Gastrocnemius medialis (tissue), 4 donors: ENCODE measurements around the gene ACBD6. TPM values are rescaled to one million over a fixed set of nuclear protein-coding genes. Genes with fewer than 3 reads are reported as not detected.
A peak's percentile ranks its signal among the peaks of the same experiment; 100 is the strongest.

Source experiments
- ATAC-seq, 2 donors: fragments of 150-250 bp; one replicate each; pipeline ENCODE4 v1.9.1; 2016
- DNase-seq, 2 donors: peaks; one replicate each; pipeline ENCODE4 v3.0.0-alpha.2; 2019
- H3K27ac ChIP-seq, 4 donors: fragments of 200-600 bp; sonication (generic); 1 replicate in 1 of 4; 2 replicates in 3 of 4; pipeline ENCODE4 v1.5.1; 2016 to 2018; ENCODE audit warnings: mild to moderate bottlenecking in 2 of 4, moderate library complexity in 1 of 4
- H3K27me3 ChIP-seq, 3 donors: fragments of 200-600 bp; sonication (generic) in 2 of 3; 1 replicate in 1 of 3; 2 replicates in 2 of 3; pipeline versions ENCODE4 v1.5.1 to v1.6.0; 2016 to 2019; ENCODE audit warnings: mild to moderate bottlenecking in 1 of 3, moderate library complexity in 1 of 3
- H3K36me3 ChIP-seq, 2 donors: fragments of 200-600 bp; sonication (generic) in 1 of 2; one replicate each; pipeline ENCODE4 v1.5.1; 2017 to 2018
- H3K4me1 ChIP-seq, 2 donors: fragments of 200-600 bp; sonication (generic) in 1 of 2; one replicate each; pipeline ENCODE4 v1.5.1; 2016 to 2017; ENCODE audit warnings: mild to moderate bottlenecking in 2 of 2
- H3K4me3 ChIP-seq, 4 donors: fragments of 200-600 bp; sonication (generic) in 3 of 4; 1 replicate in 1 of 4; 2 replicates in 3 of 4; pipeline ENCODE4 v1.5.1; 2016 to 2019; ENCODE audit warnings: mild to moderate bottlenecking in 2 of 4
- H3K9me3 ChIP-seq, 3 donors: fragments of 200-600 bp; sonication (generic) in 2 of 3; 1 replicate in 1 of 3; 2 replicates in 2 of 3; pipeline ENCODE4 v1.5.1; 2016 to 2019
- POLR2A ChIP-seq, 2 donors: fragments of 450-650 bp; IDR thresholded peaks; one replicate each; pipeline ENCODE4 v1.6.1; 2017; ENCODE audit warnings: antibody characterized with exemption in 2 of 2, mild to moderate bottlenecking in 2 of 2, moderate library complexity in 2 of 2
- in situ Hi-C, 4 donors: fragments of 200-750 bp; cut with MboI; loops; one replicate each; pipeline versions ENCODE4 v1.15.0 to v1.8.0; 2017; ENCODE audit warnings: low sequenced_read_pairs in 4 of 4
- intact Hi-C: fragments of 100-400 bp; cut with DNase I; formaldehyde crosslinking; loops from one replicate; pipeline ENCODE4 v1.15.1; 2023; ENCODE audit warnings: low total_unique reads
- total RNA-seq, 4 donors: library from RNA; depleted of rRNA; stranded (reverse); fragments of >200 nt; gene quantifications; one replicate each; pipeline versions ENCODE4 v1.1.0 to v1.2.3, GENCODE V29; 2016
- TF ChIP-seq, protein P1 (sequence below), 5 experiments: fragments of 450-650 bp in 3 of 5; fragments of 200-600 bp in 2 of 5; sonication (generic) in 2 of 5; IDR thresholded peaks in 4 of 5; conservative IDR thresholded peaks in 1 of 5; 1 replicate in 4 of 5; 2 replicates in 1 of 5; pipeline ENCODE4 v1.5.1; 2016 to 2019; ENCODE audit warnings: antibody characterized with exemption in 5 of 5, mild to moderate bottlenecking in 3 of 5, moderate library complexity in 3 of 5

ACBD6 gene
- total RNA-seq, 4 donors from 2014 or later = 15.0 to 27.4 (median 19.1) TPM

- H3K4me3 ChIP-seq = no peak overlapping the region
- intact Hi-C loops = loop anchor here (2.0 kb wide), 2 partner anchors 163 to 229 kb away; no protein-coding TSS in a partner anchor
- H3K27me3 ChIP-seq = peaks cover 20 to 33% (median 30%) of the 10 kb centered on the region in 3 donors
- no peak for DNase-seq
- H3K9me3 ChIP-seq = no peaks in the 10 kb centered on the region
- no peaks in the 10 kb centered on the region for H3K36me3 ChIP-seq
- in situ Hi-C loops = loop anchor here in 3 of 4 donors (5.0 to 10.0 kb wide), 3 partner anchors 221 to 228 kb away; no protein-coding TSS in a partner anchor
- no peak for TF ChIP-seq POLR2A (IDR thresholded peaks at IDR 0.05)
- TF ChIP-seq, protein P1, sequence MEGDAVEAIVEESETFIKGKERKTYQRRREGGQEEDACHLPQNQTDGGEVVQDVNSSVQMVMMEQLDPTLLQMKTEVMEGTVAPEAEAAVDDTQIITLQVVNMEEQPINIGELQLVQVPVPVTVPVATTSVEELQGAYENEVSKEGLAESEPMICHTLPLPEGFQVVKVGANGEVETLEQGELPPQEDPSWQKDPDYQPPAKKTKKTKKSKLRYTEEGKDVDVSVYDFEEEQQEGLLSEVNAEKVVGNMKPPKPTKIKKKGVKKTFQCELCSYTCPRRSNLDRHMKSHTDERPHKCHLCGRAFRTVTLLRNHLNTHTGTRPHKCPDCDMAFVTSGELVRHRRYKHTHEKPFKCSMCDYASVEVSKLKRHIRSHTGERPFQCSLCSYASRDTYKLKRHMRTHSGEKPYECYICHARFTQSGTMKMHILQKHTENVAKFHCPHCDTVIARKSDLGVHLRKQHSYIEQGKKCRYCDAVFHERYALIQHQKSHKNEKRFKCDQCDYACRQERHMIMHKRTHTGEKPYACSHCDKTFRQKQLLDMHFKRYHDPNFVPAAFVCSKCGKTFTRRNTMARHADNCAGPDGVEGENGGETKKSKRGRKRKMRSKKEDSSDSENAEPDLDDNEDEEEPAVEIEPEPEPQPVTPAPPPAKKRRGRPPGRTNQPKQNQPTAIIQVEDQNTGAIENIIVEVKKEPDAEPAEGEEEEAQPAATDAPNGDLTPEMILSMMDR (IDR thresholded peaks at IDR 0.05 in 4 of 5, conservative IDR thresholded peaks at IDR 0.05 in 1 of 5) = no peak
- no peak for ATAC-seq
- no peaks in the 10 kb centered on the region for H3K4me1 ChIP-seq
- no peak overlapping the region for H3K27ac ChIP-seq
Observed at GRCh38 chr1:180253585-180254495, 248.5 kb downstream of the ACBD6 start.

DNA sequence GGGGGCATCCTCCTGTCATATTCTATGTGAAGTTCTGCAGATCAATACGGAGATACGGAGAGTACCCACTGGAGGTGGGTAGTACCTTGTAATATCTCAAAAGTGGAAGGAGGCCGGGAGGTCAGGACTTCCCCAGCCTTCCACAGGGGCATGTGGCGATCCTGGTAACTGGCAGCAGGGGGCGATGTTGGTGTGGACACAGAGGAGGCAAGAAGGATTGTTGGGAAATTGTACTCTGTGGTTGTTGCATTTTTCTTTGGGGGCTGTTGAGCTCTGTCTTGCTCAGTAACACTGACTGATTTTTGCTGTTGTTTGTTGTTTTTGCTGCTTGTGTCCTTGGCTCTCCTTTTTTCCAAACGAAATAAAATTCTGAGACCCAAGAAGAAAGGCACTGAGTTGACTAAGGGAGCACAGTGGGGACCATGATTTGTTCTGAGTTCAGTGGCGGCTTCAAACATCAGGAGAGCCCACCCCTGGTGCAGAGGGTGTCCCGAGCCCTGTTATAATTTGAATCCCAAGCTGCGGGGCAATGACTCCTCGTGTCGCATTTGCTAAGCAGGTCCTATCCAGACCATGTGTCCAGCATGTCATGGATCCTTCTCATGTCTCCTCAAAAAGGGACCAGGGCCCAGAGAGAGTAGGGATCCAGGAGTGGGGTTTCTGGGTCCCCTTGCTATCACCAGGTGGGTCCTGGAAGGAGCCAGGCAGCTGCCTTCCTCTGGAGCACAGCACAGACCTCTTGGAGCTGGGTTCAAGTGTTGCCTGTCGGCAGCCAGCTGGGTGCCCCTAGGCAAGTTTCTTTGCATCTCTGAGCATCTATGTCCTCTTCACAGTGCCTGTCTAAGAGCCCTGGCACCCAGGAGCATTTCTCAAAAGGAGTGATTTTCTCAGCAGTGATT is 249.5 kb downstream of the ACBD6 start:
- no peak overlapping the region for H3K27ac ChIP-seq
- intact Hi-C loops (loop anchor here (2.0 kb wide), 2 partner anchors 164 to 230 kb away; no protein-coding TSS in a partner anchor), in situ Hi-C loops (loop anchor here in 3 of 4 donors (5.0 to 10.0 kb wide), 3 partner anchors 222 to 229 kb away; no protein-coding TSS in a partner anchor)
- DNase-seq (peak; percentile 34 to 59), ATAC-seq (peak; percentile 51 to 77)
- H3K36me3 ChIP-seq = no peaks in the 10 kb centered on the region
- no peaks in the 10 kb centered on the region for H3K9me3 ChIP-seq
- H3K27me3 ChIP-seq = peaks cover 10 to 23% (median 23%) of the 10 kb centered on the region in 3 donors
- no peaks in the 10 kb centered on the region for H3K4me1 ChIP-seq
- no peak overlapping the region for H3K4me3 ChIP-seq
- TF ChIP-seq, protein P1 (IDR thresholded peaks at IDR 0.05 in 4 of 5, conservative IDR thresholded peaks at IDR 0.05 in 1 of 5) = peak; percentile 50 to 79 (median 73)
- no peak for TF ChIP-seq POLR2A (IDR thresholded peaks at IDR 0.05)

GRCh38 chr1:180251526-180252305 is 250.7 kb downstream of the ACBD6 start:
- no peak for ATAC-seq
- in situ Hi-C loops = loop anchor here in 3 of 4 donors (5.0 to 10.0 kb wide), 3 partner anchors 223 to 231 kb away; no protein-coding TSS in a partner anchor
- TF ChIP-seq POLR2A (IDR thresholded peaks at IDR 0.05) = no peak
- TF ChIP-seq, protein P1 (IDR thresholded peaks at IDR 0.05 in 4 of 5, conservative IDR thresholded peaks at IDR 0.05 in 1 of 5) = no peak

More at GRCh38 chr1:180251526-180252305, 250.7 kb downstream of the ACBD6 start:
- Histone ChIP-seq H3K4me1 (no peaks in the 10 kb centered on the region), H3K9me3 (no peaks in the 10 kb centered on the region), H3K27ac (no peak overlapping the region), H3K27me3 (peaks cover 8 to 14% (median 12%) of the 10 kb centered on the region in 3 donors), H3K4me3 (no peak overlapping the region), H3K36me3 (no peaks in the 10 kb centered on the region)
- intact Hi-C loops = loop anchor here (2.0 kb wide), 2 partner anchors 165 to 231 kb away; no protein-coding TSS in a partner anchor
- DNase-seq = no peak
